ENCODE results near the gene SMPD4.
"Not testable (repeated sequence)": the region's sequence is repeated elsewhere in the genome, so short reads cannot be mapped to it uniquely, and the experiment has no call there.

The SMPD4 gene

DNA sequence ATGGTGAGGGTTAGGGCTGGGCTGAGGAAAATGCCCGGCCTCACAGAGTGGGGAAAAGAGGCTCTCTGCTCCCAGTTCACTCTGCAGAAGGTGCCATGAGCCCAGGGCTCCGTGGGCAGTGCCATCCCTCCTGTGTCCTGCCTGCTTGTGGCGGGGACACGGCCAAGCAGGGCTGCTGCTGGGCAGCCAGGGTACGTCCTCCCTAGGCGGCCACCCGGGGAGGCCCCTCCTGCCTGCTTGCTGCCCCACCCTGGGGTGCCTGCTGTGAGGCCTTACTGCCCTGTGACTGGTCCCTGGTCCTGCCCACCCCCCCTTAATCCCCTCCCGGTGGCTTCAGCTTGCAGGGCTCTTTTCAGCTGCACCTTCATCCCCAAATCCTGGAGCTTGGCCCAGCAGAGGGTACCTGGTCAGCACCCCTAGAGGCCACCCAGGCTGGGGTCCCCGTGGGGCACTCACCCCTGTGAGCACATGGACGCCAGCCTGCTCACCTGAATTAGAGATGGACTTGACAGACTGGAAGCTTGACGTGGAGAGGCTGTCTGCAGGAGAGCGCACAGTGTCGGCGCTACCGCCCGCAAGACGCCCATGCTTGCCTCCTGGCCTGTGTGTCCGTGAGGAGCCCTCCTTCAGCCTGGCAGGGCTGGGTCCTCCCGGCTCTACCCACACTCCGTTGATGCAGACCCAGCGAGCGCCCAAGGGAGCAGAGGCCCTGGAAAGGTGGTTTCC is 39.6 kb downstream of the SMPD4 start:
- DNase-seq (ENCODE audit: low read depth): not testable (repeated sequence)

DNA sequence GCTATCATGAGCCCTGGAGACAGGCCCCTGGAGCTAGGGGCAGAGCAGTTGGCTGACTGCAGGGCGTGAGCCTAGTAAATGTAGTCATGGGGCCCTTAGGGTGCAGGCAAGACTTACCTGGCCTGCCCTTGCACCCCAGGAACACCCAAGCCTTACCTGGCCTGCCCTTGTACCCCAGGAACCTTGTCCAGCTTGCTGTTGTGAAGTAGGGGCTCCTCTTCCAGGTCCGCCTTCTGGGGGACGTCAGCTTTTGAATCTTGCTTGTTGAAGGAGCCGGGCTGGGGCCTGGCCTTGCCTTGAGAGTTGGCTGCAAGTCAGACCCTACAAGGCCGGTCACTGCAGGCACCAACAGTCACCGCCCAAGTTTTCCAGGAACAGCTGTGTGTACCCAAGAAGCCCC is 40.4 kb downstream of the SMPD4 start:
- DNase-seq (ENCODE audit: low read depth): not testable (repeated sequence)

DNA sequence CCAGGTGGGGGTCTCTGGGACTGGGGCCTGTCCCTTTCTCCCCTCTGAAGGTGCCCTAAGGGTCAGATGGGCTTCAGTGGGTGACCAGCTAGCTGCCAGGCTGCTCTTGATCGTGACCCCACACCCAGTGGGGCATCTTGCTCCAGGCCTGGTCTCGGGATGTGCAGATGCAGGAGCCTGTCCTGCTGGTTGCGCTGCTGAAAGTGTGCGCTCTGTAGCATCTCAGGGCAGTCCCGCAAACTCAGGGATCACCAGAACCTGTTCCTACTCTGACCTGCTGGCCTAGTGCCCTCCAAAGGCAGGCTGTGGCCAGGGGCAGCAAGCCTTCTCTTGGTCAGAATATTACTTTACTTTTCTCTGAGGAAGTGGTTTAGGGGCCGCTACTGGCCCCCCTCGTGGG is 40.9 kb downstream of the SMPD4 start:
- not testable (repeated sequence) for DNase-seq (ENCODE audit: low read depth)

DNA sequence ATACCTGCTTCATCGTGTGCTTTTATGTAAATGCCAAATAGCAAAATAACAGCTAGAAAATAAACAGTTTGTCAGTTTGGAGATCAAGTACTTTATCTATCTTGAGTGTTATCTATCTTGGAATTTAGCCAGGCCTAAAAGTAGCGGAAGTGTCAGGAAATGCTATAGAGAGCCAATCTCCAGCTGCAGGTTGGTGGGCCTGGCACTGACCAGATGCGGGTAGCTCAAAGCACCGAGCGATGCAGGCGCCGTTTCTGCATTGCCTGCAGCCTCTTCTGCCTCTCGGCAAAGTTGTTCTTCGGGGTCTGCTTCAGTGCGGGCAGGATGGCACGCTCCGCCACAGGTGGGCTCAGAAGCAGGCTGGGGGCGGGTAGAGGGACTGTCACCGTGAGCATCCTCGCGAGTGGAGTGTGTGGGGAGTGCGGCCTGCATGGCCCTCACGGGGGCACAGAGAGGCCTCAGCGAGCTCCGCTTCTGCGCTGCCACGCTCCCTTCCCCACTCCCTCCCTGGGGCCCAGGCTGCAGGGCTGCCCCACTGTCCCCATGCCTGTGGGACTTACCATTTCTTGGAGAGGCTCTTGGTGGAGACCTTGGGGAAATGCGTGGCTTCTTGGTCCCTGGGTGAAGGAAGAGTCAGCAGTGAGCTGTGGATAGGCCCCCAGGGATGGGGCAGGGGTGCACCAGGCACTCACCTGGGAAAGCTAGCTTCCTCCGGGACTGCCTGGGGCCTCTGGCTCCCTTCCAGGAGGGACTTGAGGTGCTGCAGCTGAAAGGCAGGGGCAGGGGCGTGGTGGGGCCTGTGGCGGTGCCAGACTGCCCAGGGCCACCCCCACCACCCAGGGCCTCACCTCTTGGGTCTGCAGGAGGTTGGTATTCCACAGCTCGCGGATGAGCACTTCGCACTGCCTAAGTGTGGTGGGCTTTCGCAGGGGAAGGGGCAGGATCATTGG is 41.8 kb downstream of the SMPD4 start:
- DNase-seq (ENCODE audit: low read depth): not testable (repeated sequence)

DNA sequence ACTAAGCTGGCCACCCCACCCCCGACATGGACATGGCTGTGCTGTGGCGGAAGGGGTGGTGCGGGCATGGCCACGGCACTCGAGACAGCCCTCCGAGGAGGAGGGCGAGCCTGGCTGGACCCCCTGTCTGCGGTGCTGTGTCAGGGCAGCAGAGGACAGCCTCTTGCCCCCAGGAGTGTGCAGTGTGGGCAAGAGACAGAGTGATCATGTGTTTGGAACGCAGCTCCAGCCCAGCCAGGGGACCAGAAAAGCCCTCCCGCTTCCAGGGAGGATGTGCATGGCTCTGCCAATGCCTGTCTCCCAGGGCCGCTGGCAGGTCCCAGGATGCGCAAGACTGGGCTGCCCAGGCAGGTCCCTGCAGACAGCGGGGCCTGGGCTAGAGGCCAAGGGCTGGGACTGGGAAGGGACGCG is 42.6 kb downstream of the SMPD4 start:
- not testable (repeated sequence) for DNase-seq (ENCODE audit: low read depth)

DNA sequence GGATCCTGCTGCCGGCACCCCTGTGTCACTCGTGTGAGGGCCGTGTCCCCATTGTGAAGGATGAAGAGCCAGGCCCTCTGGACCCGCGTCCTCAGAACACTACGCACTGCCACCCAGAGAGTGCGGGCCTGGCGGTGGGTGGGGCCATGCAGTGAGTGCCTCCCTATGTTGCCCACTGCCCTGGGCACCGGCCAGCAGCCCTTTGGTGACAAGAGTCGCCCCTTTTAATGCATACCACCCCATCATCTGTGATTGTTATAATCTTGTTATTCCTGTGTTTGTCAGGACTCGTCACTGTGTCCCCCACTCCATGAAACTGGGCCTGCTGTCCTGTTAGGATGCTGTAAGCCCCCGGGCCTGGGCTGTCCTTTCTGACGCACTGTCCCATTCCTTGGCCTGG is 43.1 kb downstream of the SMPD4 start:
- not testable (repeated sequence) for DNase-seq (ENCODE audit: low read depth)

DNA sequence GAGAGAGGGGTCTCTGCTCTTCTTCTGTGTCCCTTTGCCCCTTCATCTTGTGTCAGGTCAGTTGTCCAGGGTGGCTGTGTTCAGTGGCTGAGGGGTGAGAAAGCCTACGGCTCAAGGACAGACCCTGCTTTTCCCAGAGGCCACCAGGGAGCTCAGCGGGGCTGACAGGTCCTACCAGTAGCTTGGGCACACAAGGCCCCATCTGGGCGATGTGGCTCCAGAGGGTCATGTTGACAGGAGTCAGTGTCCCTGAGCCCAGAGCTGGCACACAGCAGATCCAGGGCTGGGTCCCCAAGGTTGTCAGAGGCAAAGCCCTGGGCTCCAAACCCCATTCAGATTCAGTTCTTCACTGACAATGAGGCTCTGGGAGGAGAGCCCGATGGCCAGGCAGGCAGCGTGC is 44.3 kb downstream of the SMPD4 start:
- DNase-seq (ENCODE audit: low read depth): not testable (repeated sequence)

DNA sequence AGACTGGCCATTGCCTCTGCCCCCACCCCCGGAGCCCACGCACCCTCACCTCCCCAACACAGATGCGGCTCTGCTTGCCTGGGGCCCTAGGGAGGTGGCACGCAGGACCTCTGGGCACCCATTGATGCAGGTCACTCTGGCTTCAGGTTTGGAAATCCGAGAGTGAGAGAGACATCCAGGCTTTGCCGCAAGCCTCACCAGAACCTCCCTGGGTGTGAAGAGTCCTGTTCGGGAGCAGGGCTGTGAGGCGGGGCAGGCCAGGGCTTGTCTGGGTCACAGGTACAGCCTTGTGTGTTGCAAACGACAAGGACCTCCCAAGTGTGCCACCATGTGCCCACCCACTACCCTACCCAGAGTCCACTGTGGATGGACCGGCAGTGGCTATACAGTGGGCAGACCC is 44.9 kb downstream of the SMPD4 start:
- DNase-seq (ENCODE audit: low read depth): not testable (repeated sequence)

DNA sequence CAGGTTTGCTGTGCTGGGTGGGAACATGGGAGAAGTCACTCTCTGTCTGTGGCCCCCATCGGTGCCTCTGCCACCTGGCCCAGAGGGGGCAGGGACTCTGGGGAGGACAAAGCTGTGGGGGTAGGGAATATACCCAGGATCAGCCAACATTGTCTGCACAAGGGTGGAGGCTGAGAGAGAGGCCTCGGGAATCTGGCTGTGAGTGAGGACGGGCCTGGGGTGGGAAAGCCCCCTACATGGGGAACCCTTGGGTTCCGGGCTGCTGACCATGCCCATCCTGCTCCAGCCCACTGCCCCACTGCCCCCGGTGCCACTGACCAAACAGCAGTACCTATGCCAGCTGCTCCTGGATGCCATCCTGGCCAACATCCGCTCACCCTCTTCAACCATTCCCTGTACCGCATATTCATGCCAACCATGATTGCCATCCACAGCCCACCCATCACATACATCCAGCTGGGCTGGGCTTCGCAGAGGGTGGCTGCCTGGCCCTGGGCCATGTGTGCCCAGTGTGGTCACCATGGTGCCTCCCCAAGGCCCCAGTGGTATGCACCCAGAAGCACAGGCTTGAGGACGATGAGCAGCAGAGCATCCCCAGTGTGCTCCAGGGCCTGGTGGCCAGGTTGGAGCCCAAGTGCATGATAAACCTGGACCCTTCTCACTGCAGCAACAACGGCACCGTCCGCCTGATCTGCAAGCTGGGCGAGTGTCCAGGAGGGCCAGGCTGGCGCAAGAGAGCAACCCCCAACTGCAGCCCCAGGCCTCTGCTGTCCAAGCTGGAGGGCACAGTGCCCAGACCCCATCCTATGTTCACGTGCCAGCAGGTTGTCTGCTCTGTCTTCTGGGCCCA is 45.5 kb downstream of the SMPD4 start:
- DNase-seq (ENCODE audit: low read depth): no peak

DNA sequence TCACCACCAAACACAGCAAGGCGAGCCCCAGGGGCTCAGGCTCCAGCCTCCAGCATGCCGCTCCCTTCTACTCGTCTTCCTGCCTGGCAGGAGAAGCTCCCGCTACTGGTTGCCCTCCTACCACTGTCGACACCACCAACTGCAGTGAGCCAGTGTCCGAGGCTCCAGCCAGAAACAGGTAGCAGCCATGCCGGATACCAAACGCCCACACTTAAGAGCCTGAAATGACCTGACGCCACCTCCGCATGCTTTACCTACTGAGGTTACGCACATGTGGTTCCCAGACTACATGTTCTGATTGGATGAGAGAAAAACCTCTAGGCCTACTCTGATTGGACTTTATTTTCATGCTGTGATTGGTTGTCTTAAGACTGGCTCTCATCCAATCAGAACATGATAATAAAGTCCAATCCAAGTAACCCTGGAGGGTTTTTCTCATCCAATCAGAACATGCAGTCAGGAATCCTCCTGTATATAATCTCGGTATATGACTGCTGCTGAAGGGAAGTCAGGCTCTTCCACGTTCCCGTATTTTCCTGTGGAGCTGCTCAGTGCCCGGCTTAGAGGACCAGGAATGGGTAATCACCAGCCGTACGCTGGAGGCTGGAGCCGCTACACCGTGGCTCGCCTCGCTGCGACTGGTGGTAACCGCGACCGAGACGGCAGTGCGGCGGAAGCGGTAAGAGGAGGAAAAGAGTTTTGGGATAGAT is 52.1 kb downstream of the SMPD4 start, which contains the start of gene POTEF:
Gene POTEF (minus strand): TSS at position 103 of the 710 bp plus-strand sequence. CDS start 8,707 bp downstream, outside the sequence.
- not testable (repeated sequence) for DNase-seq (ENCODE audit: low read depth)

DNA sequence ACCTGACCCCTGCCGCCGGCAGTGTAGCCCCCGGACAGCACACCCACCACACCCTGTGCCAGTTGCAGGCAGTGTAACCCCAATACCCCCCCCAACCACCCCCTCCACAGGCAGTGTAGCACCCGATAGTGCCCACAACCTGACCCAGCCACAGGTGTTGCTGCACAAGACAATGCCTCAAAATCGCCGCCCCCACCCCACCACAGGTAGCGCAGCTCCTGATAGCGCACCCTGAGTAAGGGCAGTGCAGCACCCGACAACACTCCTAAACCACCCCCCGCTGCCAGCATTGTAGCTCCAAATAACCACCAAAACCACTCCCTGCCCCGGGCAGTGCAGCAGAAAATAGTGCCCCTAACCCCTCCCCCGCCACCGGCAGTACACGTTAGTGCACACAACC is 52.9 kb downstream of the SMPD4 start:
- DNase-seq (ENCODE audit: low read depth): not testable (repeated sequence)

DNA sequence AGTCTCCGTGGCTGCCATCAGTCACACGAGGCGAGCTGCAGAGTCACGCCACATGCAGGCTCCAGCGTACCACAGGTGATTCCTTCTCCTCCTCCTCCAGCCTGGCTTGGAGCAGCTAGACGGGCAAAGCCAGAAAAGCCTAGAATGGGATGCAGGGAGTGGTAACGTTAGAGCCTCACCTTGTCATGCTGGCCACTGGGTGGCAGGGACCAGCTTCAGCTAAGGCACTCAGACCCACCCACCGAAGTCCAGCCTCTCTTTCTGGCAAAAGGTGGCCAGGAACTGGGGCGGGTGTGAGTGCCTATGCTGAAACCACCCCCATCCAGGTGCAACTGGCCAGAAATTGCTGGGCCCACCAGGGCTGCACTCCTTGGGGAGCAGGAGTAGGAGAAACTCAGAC is 53.7 kb downstream of the SMPD4 start:
- not testable (repeated sequence) for DNase-seq (ENCODE audit: low read depth)

DNA sequence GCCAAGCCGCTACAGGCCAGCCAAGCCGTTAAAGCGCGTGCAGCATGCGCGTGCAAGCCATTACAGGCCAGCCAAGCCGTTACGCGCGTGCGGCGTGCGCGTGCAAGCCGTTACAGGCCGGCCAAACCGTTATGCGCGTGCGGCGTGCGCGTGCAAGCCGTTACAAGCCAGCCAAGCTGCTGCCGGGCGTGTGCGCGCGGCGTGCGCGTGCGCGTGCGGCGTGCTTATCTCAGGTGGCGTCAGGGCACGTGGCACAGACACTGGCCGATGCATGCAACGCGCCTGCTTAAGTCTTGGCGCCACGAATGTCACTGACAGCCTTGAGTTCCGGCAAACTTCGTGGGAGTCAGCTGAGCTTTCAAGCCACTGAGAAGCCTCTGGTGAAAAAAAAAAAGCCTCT is 60.5 kb downstream of the SMPD4 start:
- not testable (repeated sequence) for DNase-seq (ENCODE audit: low read depth)

DNA sequence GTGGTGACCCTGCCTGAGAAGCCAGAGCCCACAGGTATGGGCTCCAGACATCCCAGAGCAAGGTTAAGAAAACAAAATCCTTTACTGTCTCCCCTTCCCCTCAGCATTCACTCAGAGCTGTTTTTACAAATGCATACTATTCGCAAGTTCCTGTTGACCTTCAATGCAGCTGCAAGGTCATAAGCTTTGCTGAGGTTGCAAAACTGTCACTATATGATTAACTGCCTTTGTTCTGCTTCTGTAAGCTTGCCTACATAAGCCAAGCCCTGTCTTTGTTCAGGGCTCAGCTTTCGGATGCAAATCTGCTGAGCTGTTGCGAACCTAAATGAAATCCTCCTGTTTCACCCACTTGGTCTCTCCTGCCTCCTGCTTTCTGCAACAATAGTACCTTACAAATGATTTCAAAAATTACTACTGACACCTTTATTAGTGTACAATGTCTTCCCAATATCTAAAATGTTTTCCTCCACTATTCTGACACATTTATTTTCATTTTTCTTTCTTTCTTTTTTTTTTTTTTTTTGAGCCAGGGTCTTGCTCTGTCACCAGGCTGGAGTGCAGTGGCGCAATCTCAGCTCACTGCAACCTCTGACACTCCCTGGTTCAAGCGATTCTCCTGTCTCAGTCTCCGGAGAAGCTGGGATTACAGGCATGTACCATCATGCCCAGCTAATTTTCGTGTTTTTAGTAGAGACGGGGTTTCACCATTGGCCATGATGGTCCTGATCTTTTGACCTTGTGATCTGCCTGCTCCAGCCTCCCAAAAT is 78.6 kb downstream of the SMPD4 start:
- DNase-seq (ENCODE audit: low read depth): not testable (repeated sequence)

Measured in HS-27A (cell line).